OCI-LY3 (cell line): Measurements from ENCODE around the gene EEIG2.

Experiments used
- H2AFZ ChIP-seq: fragments of 200-600, 300-600 bp; shearing (Covaris generic); 2 replicates; pipeline ENCODE4 v1.6.0; 2014; ENCODE audit warnings: antibody characterized with exemption, low read depth, low read length
- H3K27ac ChIP-seq: fragments of 200-600, 300-600 bp; sonication (generic); 2 replicates; pipeline ENCODE4 v1.5.1; 2014; ENCODE audit warnings: mild to moderate bottlenecking, low read length, moderate library complexity, mixed read lengths
- H3K27me3 ChIP-seq: fragments of 200-600, 300-600 bp; sonication (generic); 2 replicates; pipeline ENCODE4 v1.6.1; 2014; ENCODE audit warnings: low read depth, low read length, mixed read lengths
- H3K36me3 ChIP-seq: fragments of 200-600, 300-600 bp; sonication (generic); replicated peaks from 2 replicates; pipeline ENCODE3; 2014; ENCODE audit warnings: low read depth, low read length, mixed read lengths
- H3K4me1 ChIP-seq: fragments of 300-600, 200-600 bp; sonication (generic); 2 replicates; pipeline ENCODE4 v1.6.1; 2014; ENCODE audit warnings: low read length, mixed read lengths
- H3K4me2 ChIP-seq: fragments of 200-600, 300-600 bp; sonication (generic); 2 replicates; pipeline ENCODE4 v1.6.1; 2014; ENCODE audit warnings: low read length, mixed read lengths
- H3K4me3 ChIP-seq: fragments of 300-600, 200-600 bp; sonication (generic); 2 replicates; pipeline ENCODE4 v1.5.1; 2014; ENCODE audit warnings: antibody characterized with exemption, mild to moderate bottlenecking, low read length, moderate library complexity
- H3K79me2 ChIP-seq: fragments of 300-600, 200-600 bp; shearing (Covaris generic); 2 replicates; pipeline ENCODE4 v1.6.1; 2014; ENCODE audit warnings: mild to moderate bottlenecking, low read length, mixed read lengths
- H3K9ac ChIP-seq: fragments of 300-600, 200-600 bp; shearing (Covaris generic); 2 replicates; pipeline ENCODE4 v1.6.0; 2014; ENCODE audit warnings: mild to moderate bottlenecking, low read length, moderate library complexity
- H3K9me3 ChIP-seq: fragments of 200-600, 300-600 bp; shearing (Covaris generic); 2 replicates; pipeline ENCODE4 v1.6.1; 2014; ENCODE audit warnings: low read length, mixed read lengths; ENCODE audit not compliant: insufficient read depth
- H4K20me1 ChIP-seq: fragments of 200-600, 300-600 bp; sonication (generic); 2 replicates; pipeline ENCODE4 v1.6.1; 2016; ENCODE audit warnings: low read length, mixed read lengths; ENCODE audit not compliant: insufficient read depth
- CTCF ChIP-seq: fragments of 200-600, 300-600 bp; sonication (generic); IDR thresholded peaks from 2 replicates; pipeline ENCODE4 v1.5.1; 2014; ENCODE audit warnings: antibody characterized with exemption, low read length, low read depth
- EZH2phosphoT487 ChIP-seq: fragments of 200-600 bp; shearing (Covaris generic); IDR thresholded peaks from 2 replicates; pipeline ENCODE4 v1.6.1; 2018; ENCODE audit warnings: antibody characterized with exemption, mixed run types, low read depth

The EEIG2 gene

GRCh38 chr1:108575375-108575774 is 15.5 kb downstream of the EEIG2 start:
- Histone ChIP-seq H3K4me3 (no peak overlapping the region), H3K27ac (no peak overlapping the region), H3K9ac (no peak overlapping the region), H3K79me2 (no peaks in the 10 kb centered on the region), H3K9me3 (no peaks in the 10 kb centered on the region), H3K27me3 (no peaks in the 10 kb centered on the region), H3K4me1 (no peaks in the 10 kb centered on the region), H3K36me3 (no peaks in the 10 kb centered on the region), H2AFZ (no peak overlapping the region), H4K20me1 (peaks cover 7% of the 10 kb centered on the region; the same call in 1 of the 2 replicates), H3K4me2 (no peak overlapping the region)
- TF ChIP-seq EZH2phosphoT487: no peak
- no peak for TF ChIP-seq CTCF

- Histone ChIP-seq H3K27ac (no peak overlapping the region), H3K27me3 (no peaks in the 10 kb centered on the region), H3K4me2 (no peak overlapping the region), H4K20me1 (no peaks in the 10 kb centered on the region), H3K4me3 (no peak overlapping the region), H3K36me3 (no peaks in the 10 kb centered on the region), H2AFZ (no peak overlapping the region), H3K9ac (no peak overlapping the region), H3K4me1 (peaks cover 8% of the 10 kb centered on the region), H3K9me3 (no peaks in the 10 kb centered on the region), H3K79me2 (no peaks in the 10 kb centered on the region)
- TF ChIP-seq EZH2phosphoT487 (no peak), CTCF (no peak)
Observed at GRCh38 chr1:108583757-108584427, 24.0 kb downstream of the EEIG2 start.

GRCh38 chr1:108584428-108584856 is 24.5 kb downstream of the EEIG2 start:
- Histone ChIP-seq H3K27ac (no peak overlapping the region), H3K9me3 (no peaks in the 10 kb centered on the region), H3K4me1 (peaks cover 8% of the 10 kb centered on the region), H2AFZ (no peak overlapping the region), H4K20me1 (no peaks in the 10 kb centered on the region), H3K9ac (no peak overlapping the region), H3K79me2 (no peaks in the 10 kb centered on the region), H3K36me3 (no peaks in the 10 kb centered on the region), H3K4me2 (no peak overlapping the region), H3K27me3 (no peaks in the 10 kb centered on the region), H3K4me3 (no peak overlapping the region)
- TF ChIP-seq CTCF: no peak
- TF ChIP-seq EZH2phosphoT487: no peak

- no peaks in the 10 kb centered on the region for H3K36me3 ChIP-seq
- H3K9me3 ChIP-seq: no peaks in the 10 kb centered on the region
- no peak overlapping the region for H3K4me3 ChIP-seq
- H3K27ac ChIP-seq: no peak overlapping the region
- no peak overlapping the region for H3K4me2 ChIP-seq
- no peaks in the 10 kb centered on the region for H4K20me1 ChIP-seq
- H3K27me3 ChIP-seq: no peaks in the 10 kb centered on the region
- no peaks in the 10 kb centered on the region for H3K79me2 ChIP-seq
- peaks cover 8% of the 10 kb centered on the region for H3K4me1 ChIP-seq
- H2AFZ ChIP-seq: no peak overlapping the region
- H3K9ac ChIP-seq: no peak overlapping the region
- TF ChIP-seq CTCF: no peak
- no peak for TF ChIP-seq EZH2phosphoT487
Observed at GRCh38 chr1:108585313-108585712, 25.4 kb downstream of the EEIG2 start.
